Measurements from ENCODE around the gene SAA1. TPM values are rescaled to one million over a fixed set of nuclear protein-coding genes. Genes with fewer than 3 reads are reported as not detected.
"Not testable (repeated sequence)": the region's sequence is repeated elsewhere in the genome, so short reads cannot be mapped to it uniquely, and the experiment has no call there.

The SAA1 gene
- total RNA-seq, 4 donors from 2014 or later: 16.8 to 44.3 (median 32.7) TPM

DNA sequence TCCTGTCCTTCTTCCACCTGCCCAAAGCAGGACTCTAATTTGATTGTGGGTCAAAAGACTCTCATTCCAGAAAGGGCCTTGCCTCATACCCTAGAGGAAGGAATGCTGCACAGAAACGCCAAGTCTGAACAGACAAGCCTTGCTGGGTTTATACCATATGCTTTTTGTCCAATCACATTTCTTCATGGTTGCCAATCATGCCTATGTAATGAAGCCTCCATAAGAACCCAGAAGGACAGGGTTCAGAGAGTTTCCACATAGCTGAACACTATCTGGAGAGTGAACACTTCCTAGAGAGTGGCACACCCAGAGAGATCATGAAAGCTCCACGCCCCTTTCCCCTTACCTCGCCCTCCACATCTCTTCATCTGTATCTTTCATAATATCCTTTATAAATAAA is 12.8 kb upstream of the SAA1 start:
- no peak overlapping the region for H3K4me3 ChIP-seq (ENCODE audit: low read depth, poor library complexity, severe bottlenecking)
- TF ChIP-seq POLR2A (IDR thresholded peaks at IDR 0.05): no peak
- TF ChIP-seq, protein P1, sequence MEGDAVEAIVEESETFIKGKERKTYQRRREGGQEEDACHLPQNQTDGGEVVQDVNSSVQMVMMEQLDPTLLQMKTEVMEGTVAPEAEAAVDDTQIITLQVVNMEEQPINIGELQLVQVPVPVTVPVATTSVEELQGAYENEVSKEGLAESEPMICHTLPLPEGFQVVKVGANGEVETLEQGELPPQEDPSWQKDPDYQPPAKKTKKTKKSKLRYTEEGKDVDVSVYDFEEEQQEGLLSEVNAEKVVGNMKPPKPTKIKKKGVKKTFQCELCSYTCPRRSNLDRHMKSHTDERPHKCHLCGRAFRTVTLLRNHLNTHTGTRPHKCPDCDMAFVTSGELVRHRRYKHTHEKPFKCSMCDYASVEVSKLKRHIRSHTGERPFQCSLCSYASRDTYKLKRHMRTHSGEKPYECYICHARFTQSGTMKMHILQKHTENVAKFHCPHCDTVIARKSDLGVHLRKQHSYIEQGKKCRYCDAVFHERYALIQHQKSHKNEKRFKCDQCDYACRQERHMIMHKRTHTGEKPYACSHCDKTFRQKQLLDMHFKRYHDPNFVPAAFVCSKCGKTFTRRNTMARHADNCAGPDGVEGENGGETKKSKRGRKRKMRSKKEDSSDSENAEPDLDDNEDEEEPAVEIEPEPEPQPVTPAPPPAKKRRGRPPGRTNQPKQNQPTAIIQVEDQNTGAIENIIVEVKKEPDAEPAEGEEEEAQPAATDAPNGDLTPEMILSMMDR (IDR thresholded peaks at IDR 0.05): no peak
- intact Hi-C loops (cut with DNase I; ENCODE audit: low total_unique reads): no loop called here
- DNase-seq (ENCODE audit: low spot score in 2 of 2): no peak
- WGBS, 2 donors: 69 to 81% methylated on average over 3 of the region's 3 CpGs

DNA sequence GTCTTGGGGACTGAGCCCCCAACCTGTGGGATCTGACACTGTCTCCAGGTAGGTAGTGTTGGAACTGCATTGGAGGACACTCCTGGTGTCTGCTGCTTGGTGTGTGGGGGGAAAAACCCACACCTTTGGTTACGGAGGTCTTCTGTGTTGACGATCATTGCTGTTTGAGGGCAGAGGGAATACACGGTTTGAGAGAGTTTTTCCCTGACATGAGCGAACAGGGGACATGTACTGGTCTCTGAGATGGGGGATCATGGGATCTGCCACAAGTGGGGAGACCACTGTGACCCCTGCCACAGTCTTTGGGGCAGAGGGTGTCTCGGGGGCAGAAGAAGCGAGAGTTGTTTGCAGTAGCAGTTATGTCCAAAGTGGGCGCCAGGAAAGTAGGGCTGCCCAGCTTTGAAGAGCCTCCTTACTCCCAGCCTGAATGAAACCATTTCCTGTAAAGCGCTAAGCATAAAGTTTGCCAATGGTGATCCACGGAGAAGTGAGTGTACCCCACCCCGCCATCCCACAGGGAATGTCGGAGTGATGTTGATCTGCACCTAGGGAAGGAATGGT is 12.2 kb upstream of the SAA1 start:
- TF ChIP-seq, protein P1 (IDR thresholded peaks at IDR 0.05): no peak
- TF ChIP-seq POLR2A (IDR thresholded peaks at IDR 0.05): no peak
- intact Hi-C loops (cut with DNase I; ENCODE audit: low total_unique reads): no loop called here
- H3K4me3 ChIP-seq (ENCODE audit: low read depth, poor library complexity, severe bottlenecking): no peak overlapping the region
- no peak for DNase-seq (ENCODE audit: low spot score in 2 of 2)
- 78 to 90% methylated on average over 11 of the region's 11 CpGs for WGBS, 2 donors

DNA sequence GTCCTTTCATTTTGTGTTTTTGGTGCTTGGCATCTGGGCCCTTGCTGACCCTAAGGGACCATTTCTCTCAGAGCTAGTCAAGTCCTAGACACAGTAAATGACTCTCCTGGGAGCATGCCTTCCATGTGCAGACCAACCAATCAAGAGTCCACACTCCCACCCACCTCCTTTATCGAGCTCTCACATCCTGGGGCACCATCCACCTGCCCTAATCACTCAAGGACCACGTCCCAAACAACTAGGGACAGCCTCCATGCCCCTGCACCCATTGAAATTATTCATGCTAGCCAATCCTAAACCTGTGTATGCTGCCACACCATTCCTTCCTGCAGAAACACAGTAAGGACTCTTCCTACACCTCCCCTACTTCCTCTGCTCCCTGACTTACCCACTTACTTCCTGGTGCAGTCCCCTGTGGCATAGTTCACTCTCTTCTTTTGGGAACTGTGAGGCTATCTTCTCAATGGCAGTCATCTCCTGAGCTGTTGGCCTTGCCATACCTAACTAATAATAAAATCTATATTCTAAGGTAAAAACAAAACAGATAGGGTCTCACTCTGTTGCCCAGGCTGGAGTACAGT is 11.2 kb upstream of the SAA1 start:
- 51 to 60% methylated on average over 2 of the region's 2 CpGs for WGBS, 2 donors
- intact Hi-C loops (cut with DNase I; ENCODE audit: low total_unique reads): no loop called here
- DNase-seq (ENCODE audit: low spot score in 2 of 2): no peak
- H3K4me3 ChIP-seq (ENCODE audit: low read depth, poor library complexity, severe bottlenecking): no peak overlapping the region
- TF ChIP-seq, protein P1 (IDR thresholded peaks at IDR 0.05): no peak
- no peak for TF ChIP-seq POLR2A (IDR thresholded peaks at IDR 0.05)

DNA sequence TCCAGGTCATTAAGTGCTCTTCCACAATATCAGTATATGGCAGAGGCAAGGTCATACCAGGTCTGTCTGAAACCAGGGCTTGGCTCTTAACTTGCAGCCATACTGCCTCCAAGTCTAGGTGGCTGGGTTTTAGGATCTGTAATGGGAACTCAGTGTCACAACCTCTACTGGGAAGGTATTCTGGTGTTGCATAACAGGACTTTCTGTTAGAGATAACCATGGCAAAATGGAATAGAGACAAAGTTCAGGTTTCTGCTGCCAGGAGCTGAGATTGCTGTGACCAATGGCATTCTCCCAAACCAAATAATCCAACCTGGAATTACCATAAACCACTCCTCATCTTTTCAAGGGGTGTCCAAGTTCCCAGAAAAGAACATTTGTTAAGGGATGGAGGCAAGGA is 6.8 kb upstream of the SAA1 start:
- no peak for DNase-seq (ENCODE audit: low spot score in 2 of 2)
- no peak overlapping the region for H3K4me3 ChIP-seq (ENCODE audit: low read depth, poor library complexity, severe bottlenecking)
- TF ChIP-seq, protein P1 (IDR thresholded peaks at IDR 0.05): no peak
- TF ChIP-seq POLR2A (IDR thresholded peaks at IDR 0.05): no peak
- intact Hi-C loops (cut with DNase I; ENCODE audit: low total_unique reads): no loop called here

DNA sequence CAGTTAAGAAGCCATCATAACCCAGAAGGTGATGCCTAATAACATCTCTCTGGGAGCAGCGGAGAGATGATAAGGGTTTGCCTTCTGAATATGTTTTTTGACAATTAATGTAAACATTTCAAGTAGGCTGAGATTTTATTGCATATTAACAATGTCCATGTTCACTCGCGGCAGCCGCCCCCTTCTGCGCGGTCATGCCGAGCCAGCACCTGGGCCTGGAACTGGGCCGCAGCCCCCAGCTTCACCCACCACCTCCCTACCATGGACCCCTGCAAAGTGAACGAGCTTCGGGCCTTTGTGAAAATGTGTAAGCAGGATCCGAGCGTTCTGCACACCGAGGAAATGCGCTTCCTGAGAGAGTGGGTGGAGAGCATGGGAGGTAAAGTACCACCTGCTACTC is 4.3 kb upstream of the SAA1 start:
- WGBS, 2 donors: 95 to 96% methylated on average over 14 of the region's 14 CpGs
- TF ChIP-seq POLR2A (IDR thresholded peaks at IDR 0.05): no peak
- TF ChIP-seq, protein P1 (IDR thresholded peaks at IDR 0.05): no peak
- no peak for DNase-seq (ENCODE audit: low spot score in 2 of 2)
- H3K4me3 ChIP-seq (ENCODE audit: low read depth, poor library complexity, severe bottlenecking): no peak overlapping the region
- intact Hi-C loops (cut with DNase I; ENCODE audit: low total_unique reads): no loop called here

DNA sequence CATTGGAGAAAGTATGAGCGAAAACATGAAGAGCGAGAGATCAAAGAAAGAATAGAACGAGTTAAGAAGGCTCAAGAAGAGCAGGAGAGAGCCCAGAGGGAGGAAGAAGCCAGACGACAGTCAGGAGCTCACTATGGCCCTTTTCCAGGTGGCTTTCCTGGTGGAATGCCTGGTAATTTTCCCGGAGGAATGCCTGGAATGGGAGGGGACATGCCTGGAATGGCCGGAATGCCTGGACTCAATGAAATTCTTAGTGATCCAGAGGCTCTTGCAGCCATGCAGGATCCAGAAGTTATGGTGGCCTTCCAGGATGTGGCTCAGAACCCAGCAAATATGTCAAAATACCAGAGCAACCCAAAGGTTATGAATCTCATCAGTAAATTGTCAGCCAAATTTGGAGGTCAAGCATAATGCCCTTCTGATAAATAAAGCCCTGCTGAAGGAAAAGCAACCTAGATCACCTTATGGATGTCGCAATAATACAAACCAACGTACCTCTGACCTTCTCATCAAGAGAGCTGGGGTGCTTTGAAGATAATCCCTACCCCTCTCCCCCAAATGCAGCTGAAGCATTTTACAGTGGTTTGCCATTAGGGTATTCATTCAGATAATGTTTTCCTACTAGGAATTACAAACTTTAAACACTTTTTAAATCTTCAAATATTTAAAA is 3.2 kb upstream of the SAA1 start:
- 61 to 62% methylated on average over 8 of the region's 8 CpGs for WGBS, 2 donors
- H3K4me3 ChIP-seq (ENCODE audit: low read depth, poor library complexity, severe bottlenecking); DNase-seq (ENCODE audit: low spot score in 2 of 2); intact Hi-C loops (cut with DNase I; ENCODE audit: low total_unique reads): not testable (repeated sequence)
